ENCODE measurements around the gene BICD1. TPM values are rescaled to one million over a fixed set of nuclear protein-coding genes. Genes with fewer than 3 reads are reported as not detected.
A peak's percentile ranks its signal among the peaks of the same experiment; 100 is the strongest.

The BICD1 gene
- polyA plus RNA-seq, 1 experiment = 7.9 TPM

GRCh38 chr12:32107359-32108267, 966 bp downstream of the BICD1 start:
- H3K4me3 ChIP-seq (ENCODE audit: low read depth, low read length) = peak overlapping the region; percentile 65
- CTCF ChIA-PET = interaction anchor here (0.6 to 1.3 kb wide), 3 partner anchors 9 to 148 kb away, joined by 3 read pairs; no protein-coding TSS in a partner anchor
- POLR2A ChIA-PET = interaction anchor here (0.7 kb wide), 1 partner anchor 445 kb away, joined by 4 read pairs; no protein-coding TSS in a partner anchor
- H3K36me3 ChIP-seq (ENCODE audit: control insufficient read depth, insufficient read depth, low read length) = no peaks in the 10 kb centered on the region
- H3K27me3 ChIP-seq (ENCODE audit: control insufficient read depth, insufficient read depth, low read length) = no peaks in the 10 kb centered on the region
- no peak for DNase-seq (ENCODE audit: low read depth)
- TF ChIP-seq, protein P1, sequence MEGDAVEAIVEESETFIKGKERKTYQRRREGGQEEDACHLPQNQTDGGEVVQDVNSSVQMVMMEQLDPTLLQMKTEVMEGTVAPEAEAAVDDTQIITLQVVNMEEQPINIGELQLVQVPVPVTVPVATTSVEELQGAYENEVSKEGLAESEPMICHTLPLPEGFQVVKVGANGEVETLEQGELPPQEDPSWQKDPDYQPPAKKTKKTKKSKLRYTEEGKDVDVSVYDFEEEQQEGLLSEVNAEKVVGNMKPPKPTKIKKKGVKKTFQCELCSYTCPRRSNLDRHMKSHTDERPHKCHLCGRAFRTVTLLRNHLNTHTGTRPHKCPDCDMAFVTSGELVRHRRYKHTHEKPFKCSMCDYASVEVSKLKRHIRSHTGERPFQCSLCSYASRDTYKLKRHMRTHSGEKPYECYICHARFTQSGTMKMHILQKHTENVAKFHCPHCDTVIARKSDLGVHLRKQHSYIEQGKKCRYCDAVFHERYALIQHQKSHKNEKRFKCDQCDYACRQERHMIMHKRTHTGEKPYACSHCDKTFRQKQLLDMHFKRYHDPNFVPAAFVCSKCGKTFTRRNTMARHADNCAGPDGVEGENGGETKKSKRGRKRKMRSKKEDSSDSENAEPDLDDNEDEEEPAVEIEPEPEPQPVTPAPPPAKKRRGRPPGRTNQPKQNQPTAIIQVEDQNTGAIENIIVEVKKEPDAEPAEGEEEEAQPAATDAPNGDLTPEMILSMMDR (IDR thresholded peaks at IDR 0.05; ENCODE audit: insufficient read depth, low read depth, low read length) = no peak

- no peaks in the 10 kb centered on the region for H3K27me3 ChIP-seq (ENCODE audit: control insufficient read depth, insufficient read depth, low read length)
- CTCF ChIA-PET = interaction anchor here (1.0 kb wide), 1 partner anchor 20 kb away, joined by 3 read pairs; no protein-coding TSS in a partner anchor
- H3K4me3 ChIP-seq (ENCODE audit: low read depth, low read length) = peak overlapping the region; percentile 65
- no peak for DNase-seq (ENCODE audit: low read depth)
- POLR2A ChIA-PET = no interaction called here
- no peaks in the 10 kb centered on the region for H3K36me3 ChIP-seq (ENCODE audit: control insufficient read depth, insufficient read depth, low read length)
- TF ChIP-seq, protein P1 (IDR thresholded peaks at IDR 0.05; ENCODE audit: insufficient read depth, low read depth, low read length) = no peak
These were observed 2.1 kb downstream of the BICD1 start for GRCh38 chr12:32108787-32109186.

DNA sequence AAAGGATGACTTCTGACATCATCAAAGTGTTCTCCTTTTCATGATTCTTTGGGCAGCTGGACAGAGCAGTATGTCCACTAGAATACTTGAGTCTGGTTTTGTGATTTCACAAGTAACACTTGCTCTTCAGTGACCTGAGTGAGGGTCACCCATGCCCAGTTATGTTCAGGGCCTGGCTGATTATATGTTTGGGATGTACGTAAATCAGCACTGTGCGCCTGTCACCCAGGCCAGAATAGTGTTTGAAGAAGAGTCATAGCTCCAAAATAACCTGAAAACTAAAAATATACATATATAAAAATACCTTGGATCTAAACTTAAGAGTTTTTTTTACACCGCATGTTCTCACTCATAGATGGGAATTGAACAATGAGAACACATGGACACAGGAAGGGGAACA, 3.8 kb downstream of the BICD1 start:
- Histone ChIP-seq H3K4me3 (ENCODE audit: low read depth, low read length) (no peak overlapping the region), H3K36me3 (ENCODE audit: control insufficient read depth, insufficient read depth, low read length) (no peaks in the 10 kb centered on the region), H3K27me3 (ENCODE audit: control insufficient read depth, insufficient read depth, low read length) (no peaks in the 10 kb centered on the region)
- TF ChIP-seq, protein P1 (IDR thresholded peaks at IDR 0.05; ENCODE audit: insufficient read depth, low read depth, low read length) = no peak
- DNase-seq (ENCODE audit: low read depth) = no peak
- CTCF ChIA-PET = interaction anchor here (0.6 to 1.6 kb wide), 3 partner anchors 32 to 379 kb away, joined by 3 to 4 read pairs (median 3); no protein-coding TSS in a partner anchor
- POLR2A ChIA-PET = no interaction called here

DNA sequence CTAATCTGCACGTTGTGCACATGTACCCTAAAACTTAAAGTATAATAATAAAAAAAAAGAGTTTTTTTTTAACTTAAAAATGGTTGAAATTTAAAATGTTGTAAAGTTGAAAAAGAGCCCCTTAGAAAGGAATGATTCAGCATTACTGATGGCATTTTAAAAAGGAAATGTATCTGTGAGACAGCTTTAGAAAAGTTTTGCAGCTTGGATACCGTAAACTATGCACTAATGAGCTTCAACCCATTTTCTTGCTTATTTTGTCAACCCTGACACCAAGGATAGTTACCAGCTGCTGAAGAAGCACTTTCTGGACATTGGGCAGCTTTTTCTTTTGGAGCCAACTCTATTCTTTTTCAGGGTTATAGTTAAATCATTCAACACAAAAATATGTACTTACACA, 4.3 kb downstream of the BICD1 start:
- no peaks in the 10 kb centered on the region for H3K27me3 ChIP-seq (ENCODE audit: control insufficient read depth, insufficient read depth, low read length)
- TF ChIP-seq, protein P1 (IDR thresholded peaks at IDR 0.05; ENCODE audit: insufficient read depth, low read depth, low read length) = no peak
- ChIA-PET POLR2A (no interaction called here), CTCF (interaction anchor here (0.6 to 1.6 kb wide), 2 partner anchors 50 to 380 kb away, joined by 3 to 4 read pairs; no protein-coding TSS in a partner anchor)
- no peak for DNase-seq (ENCODE audit: low read depth)
- H3K36me3 ChIP-seq (ENCODE audit: control insufficient read depth, insufficient read depth, low read length) = no peaks in the 10 kb centered on the region
- H3K4me3 ChIP-seq (ENCODE audit: low read depth, low read length) = no peak overlapping the region

GRCh38 chr12:32115404-32116104, 8.9 kb downstream of the BICD1 start:
- H3K27me3 ChIP-seq (ENCODE audit: control insufficient read depth, insufficient read depth, low read length) = no peaks in the 10 kb centered on the region
- TF ChIP-seq, protein P1 (IDR thresholded peaks at IDR 0.05; ENCODE audit: insufficient read depth, low read depth, low read length) = no peak
- ChIA-PET CTCF (interaction anchor here (0.8 to 1.3 kb wide), 3 partner anchors 9 to 79 kb away, joined by 3 to 4 read pairs (median 3); partner anchors contain the start of gene BICD1), POLR2A (no interaction called here)
- DNase-seq (ENCODE audit: low read depth) = peak; percentile 97
- no peaks in the 10 kb centered on the region for H3K36me3 ChIP-seq (ENCODE audit: control insufficient read depth, insufficient read depth, low read length)
- no peak overlapping the region for H3K4me3 ChIP-seq (ENCODE audit: low read depth, low read length)
